Endothelial cell of umbilical vein (primary cell): ENCODE measurements around the gene EVI5. TPM values are rescaled to one million over a fixed set of nuclear protein-coding genes. Genes with fewer than 3 reads are reported as not detected.
"Not testable (repeated sequence)": the region's sequence is repeated elsewhere in the genome, so short reads cannot be mapped to it uniquely, and the experiment has no call there.

ENCODE experiments used
- BruUV-seq: library from RNA; stranded (reverse); fragments of 400-500 nt; replicated peaks from 2 replicates; lab custom pipeline; 2021; lab: Mats Ljungman, UMichigan
- CTCF ChIA-PET: fragments of 300-600, 350-600 bp; sonication (Branson Sonifier 250); formaldehyde crosslinking; loops from one replicate; lab custom pipeline; 2021; ENCODE audit warnings: antibody characterized with exemption, inconsistent platforms; lab: Charles Lee
- POLR2A ChIA-PET: fragments of 300-600, 350-600 bp; sonication (Branson Sonifier 250); formaldehyde crosslinking; loops from one replicate; lab custom pipeline; 2021; ENCODE audit warnings: antibody characterized with exemption, inconsistent platforms; lab: Charles Lee
- DNase-seq: peaks from one replicate; pipeline ENCODE4 v3.0.0-alpha.2; 2011; ENCODE audit warnings: low read depth, low spot score
- FAIRE-seq: peaks from 2 replicates; lab custom pipeline; 2011; peaks lifted over from hg19 to GRCh38; lab: Jason Lieb, UNC
- H2AFZ ChIP-seq: 2 replicates; pipeline ENCODE4 v1.6.0; 2012; ENCODE audit warnings: low read depth, low read length, control low read depth, inconsistent platforms
- H3K27ac ChIP-seq: 2 replicates; pipeline ENCODE4 v1.5.1; 2011; ENCODE audit warnings: low read depth, mild to moderate bottlenecking, control low read depth, low read length, moderate library complexity; ENCODE audit not compliant: insufficient read depth
- H3K27me3 ChIP-seq, 2 experiments: 2 replicates each; pipeline versions ENCODE4 v1.6.0 to v1.6.1; 2011; ENCODE audit warnings: low read length in 2 of 2, mixed read lengths in 1 of 2; ENCODE audit not compliant: control insufficient read depth in 2 of 2, insufficient read depth in 2 of 2
- H3K36me3 ChIP-seq, 2 experiments: 2 replicates in 1 of 2; 3 replicates in 1 of 2; pipeline ENCODE4 v1.5.1; 2011; ENCODE audit warnings: low read length in 2 of 2, mild to moderate bottlenecking in 1 of 2, moderate library complexity in 1 of 2; ENCODE audit not compliant: control insufficient read depth in 2 of 2, insufficient read depth in 2 of 2; ENCODE audit errors: extremely low read depth in 1 of 2
- H3K4me1 ChIP-seq: 3 replicates; pipeline ENCODE4 v1.5.1; 2011; ENCODE audit warnings: mild to moderate bottlenecking, low read length; ENCODE audit not compliant: control insufficient read depth, insufficient read depth; ENCODE audit errors: extremely low read depth
- H3K4me2 ChIP-seq: 2 replicates; pipeline ENCODE4 v1.6.1; 2011; ENCODE audit warnings: low read length, control low read depth, mixed read lengths; ENCODE audit not compliant: insufficient read depth
- H3K4me3 ChIP-seq, 3 experiments: fragments of 200-600 bp in 1 of 3; sonication (generic), shearing (Covaris generic) in 1 of 3; replicated peaks in 1 of 3; 2 replicates each; pipeline ENCODE4 v1.5.1; 2011 to 2016; ENCODE audit warnings: control low read depth in 3 of 3, low read length in 3 of 3, mild to moderate bottlenecking in 2 of 3, inconsistent platforms in 1 of 3, low read depth in 1 of 3, moderate library complexity in 1 of 3; ENCODE audit not compliant: insufficient read depth in 1 of 3
- H3K79me2 ChIP-seq: 2 replicates; pipeline ENCODE4 v1.6.0; 2012; ENCODE audit warnings: low read length, inconsistent platforms; ENCODE audit not compliant: control insufficient read depth, insufficient read depth
- H3K9ac ChIP-seq: replicated peaks from 2 replicates; pipeline ENCODE3; 2011; ENCODE audit warnings: low read length, control low read depth; ENCODE audit not compliant: insufficient read depth; ENCODE audit errors: extremely low read depth
- H3K9me1 ChIP-seq: replicated peaks from 3 replicates; pipeline ENCODE4 v1.6.0; 2011; ENCODE audit warnings: mild to moderate bottlenecking, low read length; ENCODE audit not compliant: control insufficient read depth, insufficient read depth; ENCODE audit errors: extremely low read depth
- H3K9me3 ChIP-seq: replicated peaks from 2 replicates; pipeline ENCODE4 v1.5.1; 2012; ENCODE audit warnings: low read length, inconsistent platforms; ENCODE audit not compliant: control insufficient read depth, insufficient read depth
- H4K20me1 ChIP-seq: replicated peaks from 2 replicates; pipeline ENCODE3; 2011; ENCODE audit warnings: mild to moderate bottlenecking, low read length; ENCODE audit not compliant: control insufficient read depth, insufficient read depth; ENCODE audit errors: extremely low read depth
- CTCF ChIP-seq, 2 donors: IDR thresholded peaks; 1 replicate in 1 of 2; 2 replicates in 1 of 2; pipeline ENCODE4 v1.5.1; 2011; ENCODE audit warnings: low read length in 2 of 2, mild to moderate bottlenecking in 2 of 2, moderate library complexity in 2 of 2, control low read depth in 1 of 2, inconsistent platforms in 1 of 2, low read depth in 1 of 2; ENCODE audit not compliant: insufficient read depth in 1 of 2; ENCODE audit errors: extremely low read depth in 1 of 2
- EZH2 ChIP-seq: IDR thresholded peaks from 2 replicates; pipeline ENCODE4 v1.6.1; 2012; ENCODE audit warnings: borderline replicate concordance, low read depth, mild to moderate bottlenecking, moderate library complexity, low read length, inconsistent platforms; ENCODE audit not compliant: severe bottlenecking
- FOS ChIP-seq: IDR thresholded peaks from 2 replicates; pipeline ENCODE4 v1.6.1; 2011; ENCODE audit warnings: mild to moderate bottlenecking, low read length, moderate library complexity, borderline replicate concordance; ENCODE audit not compliant: insufficient read depth
- GATA2 ChIP-seq: IDR thresholded peaks from 2 replicates; pipeline ENCODE4 v1.7.0; 2011; ENCODE audit warnings: low read depth, mild to moderate bottlenecking, moderate library complexity, mixed read lengths, low read length; ENCODE audit not compliant: insufficient read length, insufficient read depth
- JUN ChIP-seq: IDR thresholded peaks from 2 replicates; pipeline ENCODE4 v1.6.1; 2011; ENCODE audit warnings: borderline replicate concordance, low read depth; ENCODE audit not compliant: insufficient read length, insufficient read depth
- MAX ChIP-seq: IDR thresholded peaks from 2 replicates; pipeline ENCODE4 v1.6.1; 2011; ENCODE audit not compliant: insufficient read depth, insufficient read length
- MYC ChIP-seq: IDR thresholded peaks from one replicate; pipeline ENCODE4 v1.6.1; 2011; ENCODE audit warnings: mild to moderate bottlenecking, low read depth, low read length
- POLR2A ChIP-seq: IDR thresholded peaks from 2 replicates; pipeline ENCODE4 v1.6.1; 2012; ENCODE audit warnings: low read depth, mild to moderate bottlenecking, control low read depth, low read length
- POLR2AphosphoS5 ChIP-seq: IDR thresholded peaks from 2 replicates; pipeline ENCODE4 v1.6.1; 2012; ENCODE audit warnings: low read depth, mild to moderate bottlenecking, control low read depth, low read length, moderate library complexity; ENCODE audit not compliant: insufficient read depth
- dilution Hi-C: fragments of 300-500 bp; cut with MboI; formaldehyde crosslinking; loops from one replicate; pipeline ENCODE4 v1.15.0; 2019; ENCODE audit warnings: low sequenced_read_pairs; ENCODE audit not compliant: extremely low pct_ligation_motif_present
- intact Hi-C: fragments of 100-400 bp; cut with micrococcal nuclease; formaldehyde crosslinking; loops from one replicate; pipeline ENCODE4 v1.10.0; 2022
- polyA plus RNA-seq, 4 experiments: library from polyadenylated mRNA; depleted of rRNA in 3 of 4; stranded (reverse) in 3 of 4; unstranded in 1 of 4; fragments of >200 nt; gene quantifications; 2 replicates each; pipeline versions ENCODE4 v1.2.1 to v1.2.3, GENCODE V29; 2011 to 2012; ENCODE audit warnings: missing spikeins in 1 of 4
- total RNA-seq: library from RNA; stranded (reverse); gene quantifications from 2 replicates; pipeline ENCODE4 v1.2.3, GENCODE V29; 2021

EVI5 gene
- total and polyA plus RNA-seq, 2 donors (not counting 3 experiments of a cell fraction or from before 2014, with no cell fraction given) = 5.0 to 26.2 TPM

- Histone ChIP-seq H3K9ac (no peak overlapping the region), H3K4me3 (no peak overlapping the region), H3K9me1 (peaks cover 2% of the 10 kb centered on the region), H2AFZ (no peak overlapping the region), H3K36me3 (no peaks in the 10 kb centered on the region), H3K4me1 (peaks cover under 1% of the 10 kb centered on the region), H3K9me3 (no peaks in the 10 kb centered on the region), H3K79me2 (peaks cover 15% of the 10 kb centered on the region), H3K4me2 (no peak overlapping the region), H3K27ac (no peak overlapping the region), H3K27me3 (no peaks in the 10 kb centered on the region), H4K20me1 (peaks cover 2% of the 10 kb centered on the region)
- POLR2A ChIA-PET = no interaction called here
- FAIRE-seq = no peak
- intact Hi-C loops (no loop called here), dilution Hi-C loops (no loop called here)
- CTCF ChIA-PET = interaction anchor here (1.0 to 5.2 kb wide), 5 partner anchors 37 to 71 kb away, joined by 3 to 151 read pairs (median 31); partner anchors contain the start of gene EVI5
- no TSS peak for BruUV-seq
- DNase-seq = no peak
- TF ChIP-seq EZH2 = no peak
- no peak for TF ChIP-seq GATA2
- no peak for TF ChIP-seq CTCF (IDR thresholded peaks at IDR 0.05; ENCODE audit: extremely low read depth in 1 of 2, insufficient read depth in 1 of 2, low read depth in 1 of 2, low read length in 2 of 2)
- TF ChIP-seq POLR2AphosphoS5 = no peak
- TF ChIP-seq MYC = no peak
- no peak for TF ChIP-seq MAX
- no peak for TF ChIP-seq JUN
- TF ChIP-seq FOS = no peak
- no peak for TF ChIP-seq POLR2A
Measured at GRCh38 chr1:92747735-92748134, 37.2 kb downstream of the EVI5 start.

- H3K79me2 ChIP-seq = peaks cover 11% of the 10 kb centered on the region
- H2AFZ ChIP-seq, H3K9me1 ChIP-seq, H3K27ac ChIP-seq, DNase-seq, H3K36me3 ChIP-seq, H3K9ac ChIP-seq, dilution Hi-C loops, FAIRE-seq, H3K4me1 ChIP-seq, intact Hi-C loops, H3K9me3 ChIP-seq, H3K4me3 ChIP-seq, BruUV-seq, H4K20me1 ChIP-seq, H3K27me3 ChIP-seq, POLR2A ChIA-PET, H3K4me2 ChIP-seq: not testable (repeated sequence)
- CTCF ChIA-PET = interaction anchor here (1.6 to 5.2 kb wide), 2 partner anchors 73 to 436 kb away, joined by 4 to 151 read pairs; no protein-coding TSS in a partner anchor
Measured at GRCh38 chr1:92746255-92746654, 38.7 kb downstream of the EVI5 start.
